GM23338 (cell line): Measurements from ENCODE around the gene DTNBP1.

ENCODE experiments used
- CREB1 ChIP-seq: fragments of 250-450 bp; sonication (Bioruptor Pico); IDR thresholded peaks from 2 replicates; pipeline ENCODE4 v1.5.0; 2020; ENCODE audit warnings: low read depth, mild to moderate bottlenecking, moderate library complexity
- EZH2 ChIP-seq: fragments of 200-600 bp; sonication (generic); IDR thresholded peaks from one replicate; pipeline ENCODE4 v1.8.0; 2017; ENCODE audit warnings: antibody characterized with exemption, mild to moderate bottlenecking, low read depth; ENCODE audit not compliant: unreplicated experiment
- EZH2phosphoT487 ChIP-seq: fragments of 200-600 bp; sonication (generic); IDR thresholded peaks from one replicate; pipeline ENCODE4 v1.8.1; 2018; ENCODE audit warnings: antibody characterized with exemption; ENCODE audit not compliant: unreplicated experiment
- JUNB ChIP-seq: IDR thresholded peaks from one replicate; pipeline ENCODE4 v1.6.1; 2016; ENCODE audit warnings: antibody characterized with exemption; ENCODE audit not compliant: unreplicated experiment
- NANOG ChIP-seq: IDR thresholded peaks from 2 replicates; pipeline ENCODE4 v1.6.1; 2016; ENCODE audit warnings: antibody characterized with exemption, borderline replicate concordance
- POLR2AphosphoS5 ChIP-seq: IDR thresholded peaks from 2 replicates; pipeline ENCODE4 v1.6.1; 2016; ENCODE audit warnings: antibody characterized with exemption, low read depth
- STAT1 ChIP-seq: IDR thresholded peaks from one replicate; pipeline ENCODE4 v1.6.1; 2016; ENCODE audit warnings: antibody characterized with exemption; ENCODE audit not compliant: unreplicated experiment
- ZNF114 ChIP-seq: fragments of 250-450 bp; sonication (Bioruptor Pico); IDR thresholded peaks from 2 replicates; pipeline ENCODE4 v1.5.0; 2020; ENCODE audit warnings: mild to moderate bottlenecking, moderate library complexity
- ZNF331 ChIP-seq: fragments of 250-450 bp; sonication (Bioruptor Pico); IDR thresholded peaks from 2 replicates; pipeline ENCODE4 v1.5.0; 2020; ENCODE audit warnings: low read depth, mild to moderate bottlenecking, moderate library complexity
- TF ChIP-seq, protein P1 (sequence below), 2 experiments: fragments of 200-600 bp in 1 of 2; sonication (generic) in 1 of 2; conservative IDR thresholded peaks; 2 replicates each; pipeline versions ENCODE4 v1.5.1 to v1.6.1; 2016 to 2017; ENCODE audit warnings: antibody characterized with exemption in 2 of 2, low read depth in 2 of 2, mild to moderate bottlenecking in 2 of 2, moderate library complexity in 1 of 2
- TF ChIP-seq, protein P2 (sequence below): IDR thresholded peaks from one replicate; pipeline ENCODE4 v1.6.1; 2018; ENCODE audit warnings: antibody characterized with exemption; ENCODE audit not compliant: unreplicated experiment
- TF ChIP-seq, protein P3 (sequence below): IDR thresholded peaks from 2 replicates; pipeline ENCODE4 v1.6.1; 2016; ENCODE audit warnings: antibody characterized with exemption

DNA sequence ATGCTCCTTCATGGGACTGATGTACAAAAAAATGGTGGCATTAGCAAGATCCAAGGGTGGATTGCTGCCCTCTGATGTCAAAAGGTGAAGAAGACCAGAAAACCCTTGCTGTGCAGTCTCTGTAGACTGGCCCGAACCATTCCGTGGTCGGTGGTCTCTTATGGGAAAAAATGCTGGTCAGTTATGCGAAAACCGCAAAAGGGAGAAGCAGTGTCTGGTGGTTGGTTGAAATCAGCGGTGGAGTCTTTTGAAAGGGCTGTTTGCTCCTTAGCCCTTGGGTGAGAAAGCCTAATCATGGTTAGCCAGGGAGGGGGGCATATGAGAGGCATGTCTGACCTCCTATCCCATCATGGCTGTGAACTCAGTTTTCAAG lies 108.1 kb downstream of the DTNBP1 start:
- TF ChIP-seq EZH2phosphoT487: no peak
- TF ChIP-seq, protein P1, sequence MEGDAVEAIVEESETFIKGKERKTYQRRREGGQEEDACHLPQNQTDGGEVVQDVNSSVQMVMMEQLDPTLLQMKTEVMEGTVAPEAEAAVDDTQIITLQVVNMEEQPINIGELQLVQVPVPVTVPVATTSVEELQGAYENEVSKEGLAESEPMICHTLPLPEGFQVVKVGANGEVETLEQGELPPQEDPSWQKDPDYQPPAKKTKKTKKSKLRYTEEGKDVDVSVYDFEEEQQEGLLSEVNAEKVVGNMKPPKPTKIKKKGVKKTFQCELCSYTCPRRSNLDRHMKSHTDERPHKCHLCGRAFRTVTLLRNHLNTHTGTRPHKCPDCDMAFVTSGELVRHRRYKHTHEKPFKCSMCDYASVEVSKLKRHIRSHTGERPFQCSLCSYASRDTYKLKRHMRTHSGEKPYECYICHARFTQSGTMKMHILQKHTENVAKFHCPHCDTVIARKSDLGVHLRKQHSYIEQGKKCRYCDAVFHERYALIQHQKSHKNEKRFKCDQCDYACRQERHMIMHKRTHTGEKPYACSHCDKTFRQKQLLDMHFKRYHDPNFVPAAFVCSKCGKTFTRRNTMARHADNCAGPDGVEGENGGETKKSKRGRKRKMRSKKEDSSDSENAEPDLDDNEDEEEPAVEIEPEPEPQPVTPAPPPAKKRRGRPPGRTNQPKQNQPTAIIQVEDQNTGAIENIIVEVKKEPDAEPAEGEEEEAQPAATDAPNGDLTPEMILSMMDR (conservative IDR thresholded peaks at IDR 0.05; ENCODE audit: low read depth in 2 of 2): no peak
- no peak for TF ChIP-seq CREB1
- TF ChIP-seq EZH2: no peak
- no peak for TF ChIP-seq NANOG
- no peak for TF ChIP-seq POLR2AphosphoS5
- TF ChIP-seq, protein P2, sequence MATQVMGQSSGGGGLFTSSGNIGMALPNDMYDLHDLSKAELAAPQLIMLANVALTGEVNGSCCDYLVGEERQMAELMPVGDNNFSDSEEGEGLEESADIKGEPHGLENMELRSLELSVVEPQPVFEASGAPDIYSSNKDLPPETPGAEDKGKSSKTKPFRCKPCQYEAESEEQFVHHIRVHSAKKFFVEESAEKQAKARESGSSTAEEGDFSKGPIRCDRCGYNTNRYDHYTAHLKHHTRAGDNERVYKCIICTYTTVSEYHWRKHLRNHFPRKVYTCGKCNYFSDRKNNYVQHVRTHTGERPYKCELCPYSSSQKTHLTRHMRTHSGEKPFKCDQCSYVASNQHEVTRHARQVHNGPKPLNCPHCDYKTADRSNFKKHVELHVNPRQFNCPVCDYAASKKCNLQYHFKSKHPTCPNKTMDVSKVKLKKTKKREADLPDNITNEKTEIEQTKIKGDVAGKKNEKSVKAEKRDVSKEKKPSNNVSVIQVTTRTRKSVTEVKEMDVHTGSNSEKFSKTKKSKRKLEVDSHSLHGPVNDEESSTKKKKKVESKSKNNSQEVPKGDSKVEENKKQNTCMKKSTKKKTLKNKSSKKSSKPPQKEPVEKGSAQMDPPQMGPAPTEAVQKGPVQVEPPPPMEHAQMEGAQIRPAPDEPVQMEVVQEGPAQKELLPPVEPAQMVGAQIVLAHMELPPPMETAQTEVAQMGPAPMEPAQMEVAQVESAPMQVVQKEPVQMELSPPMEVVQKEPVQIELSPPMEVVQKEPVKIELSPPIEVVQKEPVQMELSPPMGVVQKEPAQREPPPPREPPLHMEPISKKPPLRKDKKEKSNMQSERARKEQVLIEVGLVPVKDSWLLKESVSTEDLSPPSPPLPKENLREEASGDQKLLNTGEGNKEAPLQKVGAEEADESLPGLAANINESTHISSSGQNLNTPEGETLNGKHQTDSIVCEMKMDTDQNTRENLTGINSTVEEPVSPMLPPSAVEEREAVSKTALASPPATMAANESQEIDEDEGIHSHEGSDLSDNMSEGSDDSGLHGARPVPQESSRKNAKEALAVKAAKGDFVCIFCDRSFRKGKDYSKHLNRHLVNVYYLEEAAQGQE: no peak
- TF ChIP-seq ZNF114: no peak
- TF ChIP-seq JUNB: no peak
- TF ChIP-seq, protein P3, sequence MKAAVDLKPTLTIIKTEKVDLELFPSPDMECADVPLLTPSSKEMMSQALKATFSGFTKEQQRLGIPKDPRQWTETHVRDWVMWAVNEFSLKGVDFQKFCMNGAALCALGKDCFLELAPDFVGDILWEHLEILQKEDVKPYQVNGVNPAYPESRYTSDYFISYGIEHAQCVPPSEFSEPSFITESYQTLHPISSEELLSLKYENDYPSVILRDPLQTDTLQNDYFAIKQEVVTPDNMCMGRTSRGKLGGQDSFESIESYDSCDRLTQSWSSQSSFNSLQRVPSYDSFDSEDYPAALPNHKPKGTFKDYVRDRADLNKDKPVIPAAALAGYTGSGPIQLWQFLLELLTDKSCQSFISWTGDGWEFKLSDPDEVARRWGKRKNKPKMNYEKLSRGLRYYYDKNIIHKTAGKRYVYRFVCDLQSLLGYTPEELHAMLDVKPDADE: no peak
- no peak for TF ChIP-seq STAT1
- no peak for TF ChIP-seq ZNF331 (CRISPR knock-in tag)
